Measurements from ENCODE around the gene VWC2.

GRCh38 chr7:49773936-49774458 lies 559 bp downstream of the VWC2 start:
- no peak for TF ChIP-seq CTCF (conservative IDR thresholded peaks at IDR 0.05; ENCODE audit: low read length)
- TF ChIP-seq EZH2phosphoT487 (IDR thresholded peaks at IDR 0.05; ENCODE audit: borderline replicate concordance) = no peak
